Lower lobe of right lung (tissue), 2 donors: ENCODE data around the gene RAPGEF4. TPM values are rescaled to one million over a fixed set of nuclear protein-coding genes. Genes with fewer than 3 reads are reported as not detected.
A peak's percentile ranks its signal among the peaks of the same experiment; 100 is the strongest.

ENCODE experiments used
- ATAC-seq, 2 donors: fragments of 200-7000 bp; cut with Tn5 transposase; one replicate each; pipeline ENCODE4 v1.9.1; 2020 to 2022; ENCODE audit warnings: mild to moderate bottlenecking in 2 of 2, moderate library complexity in 2 of 2
- DNase-seq: peaks from one replicate; pipeline ENCODE4 v3.0.0-alpha.2; 2020
- H3K27ac ChIP-seq: fragments of 200-600 bp; one replicate; pipeline ENCODE4 v1.8.0; 2022
- H3K27me3 ChIP-seq: fragments of 200-600 bp; one replicate; pipeline ENCODE4 v1.8.0; 2022; ENCODE audit warnings: low read depth
- H3K36me3 ChIP-seq: fragments of 200-600 bp; one replicate; pipeline ENCODE4 v1.8.0; 2022; ENCODE audit warnings: mild to moderate bottlenecking
- H3K4me1 ChIP-seq: fragments of 200-600 bp; one replicate; pipeline ENCODE4 v1.8.0; 2022
- H3K4me3 ChIP-seq: fragments of 200-600 bp; one replicate; pipeline ENCODE4 v1.8.0; 2022; ENCODE audit warnings: mild to moderate bottlenecking
- H3K9me3 ChIP-seq: fragments of 200-600 bp; one replicate; pipeline ENCODE4 v1.8.0; 2022
- intact Hi-C: fragments of 100-400 bp; cut with DNase I; formaldehyde crosslinking; loops from one replicate; pipeline ENCODE4 v1.11.0; 2022
- total RNA-seq: library from RNA; stranded (reverse); fragmentation: NEBNext Ultra II Directional; extraction: Animal tissue kit (Norgen Biotek cat#: 25700); gene quantifications from one replicate; pipeline ENCODE4 v1.2.1, GENCODE V29; 2021
- TF ChIP-seq, protein P1 (sequence below): fragments of 200-600 bp; IDR thresholded peaks from one replicate; pipeline ENCODE4 v1.8.0; 2022; ENCODE audit warnings: antibody characterized with exemption, mild to moderate bottlenecking
- donor health status: DM: no; HTN: yes; CAD: no; lungs with severe emphysema.

Gene RAPGEF4
- total RNA-seq, 1 donor from 2014 or later, result 14.6 TPM

DNA sequence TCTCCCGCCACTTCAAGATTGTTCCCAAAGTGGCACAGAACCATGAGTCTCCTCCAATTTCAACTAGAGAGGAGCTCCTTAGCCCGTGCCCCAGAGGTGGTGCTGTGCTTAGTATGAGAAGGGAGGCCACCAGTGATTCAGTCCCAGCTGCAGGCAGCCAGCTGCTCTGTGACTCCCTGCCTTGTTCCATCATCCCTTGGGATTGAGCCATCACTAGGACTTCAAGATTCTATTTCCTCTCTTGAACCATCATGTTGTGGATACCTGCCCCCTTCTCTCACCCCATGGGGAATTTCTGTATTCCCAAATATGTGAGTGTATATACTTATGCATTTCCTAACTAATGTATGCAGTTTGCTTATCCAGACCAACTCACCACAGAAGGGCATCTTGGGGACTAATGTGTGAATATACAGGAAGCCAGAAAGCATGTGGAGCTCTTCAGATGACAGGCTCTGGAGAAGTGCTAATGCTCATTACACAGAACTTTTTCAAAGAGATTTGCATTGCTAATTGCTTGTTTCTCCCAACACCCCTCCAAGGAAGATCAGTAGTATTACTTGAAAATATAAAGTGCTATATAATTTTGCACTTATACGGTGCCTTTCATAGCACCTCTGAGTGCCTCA is 229.0 kb downstream of the RAPGEF4 start:
- ATAC-seq (no peak), DNase-seq (no peak)
- Histone ChIP-seq H3K27me3 (no peaks in the 10 kb centered on the region), H3K36me3 (no peaks in the 10 kb centered on the region), H3K27ac (no peak overlapping the region), H3K4me1 (peaks cover 17% of the 10 kb centered on the region), H3K4me3 (no peak overlapping the region), H3K9me3 (no peaks in the 10 kb centered on the region)
- intact Hi-C loops, result no loop called here
- TF ChIP-seq, protein P1, sequence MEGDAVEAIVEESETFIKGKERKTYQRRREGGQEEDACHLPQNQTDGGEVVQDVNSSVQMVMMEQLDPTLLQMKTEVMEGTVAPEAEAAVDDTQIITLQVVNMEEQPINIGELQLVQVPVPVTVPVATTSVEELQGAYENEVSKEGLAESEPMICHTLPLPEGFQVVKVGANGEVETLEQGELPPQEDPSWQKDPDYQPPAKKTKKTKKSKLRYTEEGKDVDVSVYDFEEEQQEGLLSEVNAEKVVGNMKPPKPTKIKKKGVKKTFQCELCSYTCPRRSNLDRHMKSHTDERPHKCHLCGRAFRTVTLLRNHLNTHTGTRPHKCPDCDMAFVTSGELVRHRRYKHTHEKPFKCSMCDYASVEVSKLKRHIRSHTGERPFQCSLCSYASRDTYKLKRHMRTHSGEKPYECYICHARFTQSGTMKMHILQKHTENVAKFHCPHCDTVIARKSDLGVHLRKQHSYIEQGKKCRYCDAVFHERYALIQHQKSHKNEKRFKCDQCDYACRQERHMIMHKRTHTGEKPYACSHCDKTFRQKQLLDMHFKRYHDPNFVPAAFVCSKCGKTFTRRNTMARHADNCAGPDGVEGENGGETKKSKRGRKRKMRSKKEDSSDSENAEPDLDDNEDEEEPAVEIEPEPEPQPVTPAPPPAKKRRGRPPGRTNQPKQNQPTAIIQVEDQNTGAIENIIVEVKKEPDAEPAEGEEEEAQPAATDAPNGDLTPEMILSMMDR, result no peak

DNA sequence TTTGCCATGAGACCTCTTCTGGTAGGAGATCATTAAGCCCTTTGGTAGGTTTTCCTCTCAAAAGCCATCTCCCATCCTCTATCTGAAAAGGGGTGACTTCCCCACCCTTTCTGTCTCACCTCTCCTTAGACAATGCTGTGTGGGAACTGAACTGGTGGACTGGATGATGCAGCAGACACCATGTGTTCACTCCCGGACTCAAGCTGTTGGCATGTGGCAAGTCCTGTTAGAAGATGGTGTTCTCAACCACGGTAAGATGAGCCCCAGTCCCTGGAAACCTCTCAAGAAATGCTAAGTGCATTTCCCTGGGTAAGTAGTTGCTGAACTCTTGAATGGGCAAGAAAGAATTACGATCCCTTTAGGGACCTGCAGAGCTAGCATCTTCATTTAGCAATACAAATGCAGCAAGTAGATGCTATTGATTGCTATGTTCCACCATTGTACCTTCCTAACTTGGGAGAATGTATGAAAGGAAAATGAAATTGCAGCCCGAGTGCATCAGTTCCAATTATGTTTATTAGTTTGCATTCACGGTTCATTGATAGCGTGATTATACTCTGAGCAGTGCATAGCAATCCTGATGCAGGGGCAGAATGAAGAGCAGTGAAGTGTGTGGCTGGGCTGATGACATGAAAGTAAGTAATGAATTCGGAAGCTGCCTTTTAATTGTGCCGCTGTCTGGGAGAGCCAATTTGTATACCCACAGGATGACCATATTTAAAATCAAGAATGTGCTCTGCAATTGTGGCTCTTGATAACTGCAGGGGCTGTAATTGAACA is 230.0 kb downstream of the RAPGEF4 start:
- intact Hi-C loops, result no loop called here
- H3K4me3 ChIP-seq, result no peak overlapping the region
- no peaks in the 10 kb centered on the region for H3K36me3 ChIP-seq
- H3K27ac ChIP-seq, result no peak overlapping the region
- H3K27me3 ChIP-seq, result no peaks in the 10 kb centered on the region
- no peaks in the 10 kb centered on the region for H3K9me3 ChIP-seq
- TF ChIP-seq, protein P1, result no peak
- no peak for DNase-seq
- H3K4me1 ChIP-seq, result peaks cover 25% of the 10 kb centered on the region
- no peak for ATAC-seq

DNA sequence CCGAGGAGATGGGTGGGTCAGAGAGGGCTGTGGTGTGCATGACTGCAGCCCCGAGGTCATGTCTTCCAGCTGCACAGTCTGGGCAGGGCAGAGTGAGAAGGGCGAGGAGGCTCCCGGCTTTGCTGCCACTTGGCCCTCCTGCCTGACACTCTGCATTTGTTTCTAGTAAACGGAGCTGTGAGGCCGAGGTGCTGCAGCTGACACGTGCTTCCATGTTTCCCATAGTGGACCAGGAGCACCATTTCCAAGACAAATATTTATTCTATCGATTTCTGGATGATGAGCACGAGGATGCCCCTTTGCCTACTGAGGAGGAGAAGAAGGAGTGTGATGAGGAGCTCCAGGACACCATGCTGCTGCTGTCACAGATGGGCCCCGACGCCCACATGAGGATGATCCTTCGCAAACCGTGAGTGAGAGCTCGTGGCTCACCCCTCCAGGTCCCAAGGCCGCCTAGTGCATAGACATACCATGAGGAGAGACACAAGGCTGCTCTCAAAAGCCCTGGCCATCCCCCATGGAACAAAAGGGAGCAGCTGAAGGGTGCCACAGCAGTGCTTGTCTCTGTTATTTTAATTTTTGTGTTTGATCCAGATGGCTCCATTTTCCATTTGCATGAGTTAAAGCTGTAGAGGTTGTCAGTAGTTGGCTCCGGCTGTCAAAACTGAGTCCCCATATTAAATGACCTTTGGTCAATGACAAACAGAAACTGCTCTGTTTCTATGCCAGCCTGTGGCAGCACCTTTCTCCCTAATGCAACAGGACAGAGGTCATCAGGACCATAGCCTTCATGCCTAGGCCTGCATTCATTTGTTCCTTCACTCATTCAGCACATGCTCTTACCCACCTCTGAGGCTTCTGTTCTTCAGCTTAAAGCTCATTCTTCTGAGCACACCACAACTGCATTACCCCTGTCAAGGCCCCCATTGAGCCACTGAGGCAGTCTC is 231.7 kb downstream of the RAPGEF4 start:
- no peak overlapping the region for H3K4me3 ChIP-seq
- no peaks in the 10 kb centered on the region for H3K36me3 ChIP-seq
- no peak overlapping the region for H3K27ac ChIP-seq
- H3K27me3 ChIP-seq, result no peaks in the 10 kb centered on the region
- intact Hi-C loops, result no loop called here
- no peaks in the 10 kb centered on the region for H3K9me3 ChIP-seq
- TF ChIP-seq, protein P1, result no peak
- H3K4me1 ChIP-seq, result peaks cover 32% of the 10 kb centered on the region
- DNase-seq (no peak), ATAC-seq (no peak)

DNA sequence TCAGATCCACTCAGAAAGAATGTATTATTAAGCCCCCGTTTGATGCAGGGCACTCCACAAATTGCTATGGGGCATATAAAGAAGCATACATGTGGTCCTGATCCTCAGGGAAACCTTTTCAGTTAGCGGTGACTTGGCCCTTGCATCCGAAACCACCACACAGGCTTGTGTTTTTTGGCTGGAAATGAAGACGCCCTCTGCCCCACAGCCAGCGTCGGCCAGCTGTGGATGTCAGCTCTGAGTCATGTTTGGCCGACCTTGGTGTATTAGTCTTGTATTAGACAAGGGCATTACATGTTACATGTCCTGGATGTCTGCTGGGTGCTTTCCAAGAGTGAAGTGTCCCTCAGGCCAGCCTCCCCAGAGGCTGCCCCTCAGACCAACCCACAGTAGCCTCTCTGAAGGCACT is 232.4 kb downstream of the RAPGEF4 start:
- ATAC-seq (peak; percentile 53 to 70), DNase-seq (no peak)
- Histone ChIP-seq H3K36me3 (no peaks in the 10 kb centered on the region), H3K27me3 (no peaks in the 10 kb centered on the region), H3K4me3 (no peak overlapping the region), H3K27ac (no peak overlapping the region), H3K4me1 (peaks cover 32% of the 10 kb centered on the region), H3K9me3 (no peaks in the 10 kb centered on the region)
- intact Hi-C loops, result no loop called here
- TF ChIP-seq, protein P1, result no peak

DNA sequence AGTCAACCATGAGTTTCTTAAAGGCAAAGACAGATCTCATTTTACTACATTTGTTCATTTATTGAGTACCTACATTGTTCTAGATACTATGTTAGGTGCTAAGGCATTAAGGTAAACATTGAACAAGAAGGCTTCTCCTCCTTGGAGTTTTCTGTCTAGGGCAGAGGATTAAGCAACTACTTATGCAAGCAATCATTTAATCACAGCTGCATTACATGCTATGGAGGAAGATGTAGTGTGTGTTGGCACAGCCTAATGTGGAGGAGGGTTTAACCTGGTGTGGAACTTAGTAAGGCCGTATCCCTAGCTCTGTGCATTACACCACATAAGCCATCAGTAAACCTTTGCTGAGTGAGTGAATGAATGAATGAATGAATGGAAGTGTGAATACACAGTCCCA is 233.5 kb downstream of the RAPGEF4 start:
- ATAC-seq, result no peak
- Histone ChIP-seq H3K36me3 (no peaks in the 10 kb centered on the region), H3K4me1 (peaks cover 32% of the 10 kb centered on the region), H3K27ac (no peak overlapping the region), H3K9me3 (no peaks in the 10 kb centered on the region), H3K4me3 (no peak overlapping the region), H3K27me3 (no peaks in the 10 kb centered on the region)
- DNase-seq, result no peak
- intact Hi-C loops, result no loop called here
- TF ChIP-seq, protein P1, result no peak
